ENCODE results near the gene MRPS6.

The MRPS6 gene

DNA sequence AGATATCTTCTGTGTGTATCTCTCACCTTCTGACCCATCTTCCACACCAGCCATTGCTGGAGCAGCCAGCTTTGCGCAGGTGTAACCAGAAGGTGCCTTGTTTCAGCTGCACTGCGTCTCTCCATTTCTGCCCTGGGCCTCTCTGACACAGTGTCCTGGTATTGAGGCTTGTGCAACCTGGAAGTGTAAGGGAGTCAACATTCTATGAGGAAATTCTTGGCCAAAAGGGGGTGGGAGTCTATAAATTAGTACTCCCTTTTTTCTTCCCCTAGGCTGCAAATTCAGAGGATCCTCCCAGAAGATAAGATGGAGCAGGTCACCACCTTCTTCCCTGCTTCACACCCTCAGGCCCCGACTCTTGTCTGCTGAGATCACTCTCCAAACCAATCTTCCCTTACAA, 109.1 kb downstream of the MRPS6 start:
- no peak overlapping the region for H3K4me3 ChIP-seq (ENCODE audit: low read depth, low read length)
- no peaks in the 10 kb centered on the region for H3K36me3 ChIP-seq
- H3K27me3 ChIP-seq (ENCODE audit: insufficient read depth, low read depth, severe bottlenecking), result no peaks in the 10 kb centered on the region
- no peak overlapping the region for H3K27ac ChIP-seq
- TF ChIP-seq, protein P1, sequence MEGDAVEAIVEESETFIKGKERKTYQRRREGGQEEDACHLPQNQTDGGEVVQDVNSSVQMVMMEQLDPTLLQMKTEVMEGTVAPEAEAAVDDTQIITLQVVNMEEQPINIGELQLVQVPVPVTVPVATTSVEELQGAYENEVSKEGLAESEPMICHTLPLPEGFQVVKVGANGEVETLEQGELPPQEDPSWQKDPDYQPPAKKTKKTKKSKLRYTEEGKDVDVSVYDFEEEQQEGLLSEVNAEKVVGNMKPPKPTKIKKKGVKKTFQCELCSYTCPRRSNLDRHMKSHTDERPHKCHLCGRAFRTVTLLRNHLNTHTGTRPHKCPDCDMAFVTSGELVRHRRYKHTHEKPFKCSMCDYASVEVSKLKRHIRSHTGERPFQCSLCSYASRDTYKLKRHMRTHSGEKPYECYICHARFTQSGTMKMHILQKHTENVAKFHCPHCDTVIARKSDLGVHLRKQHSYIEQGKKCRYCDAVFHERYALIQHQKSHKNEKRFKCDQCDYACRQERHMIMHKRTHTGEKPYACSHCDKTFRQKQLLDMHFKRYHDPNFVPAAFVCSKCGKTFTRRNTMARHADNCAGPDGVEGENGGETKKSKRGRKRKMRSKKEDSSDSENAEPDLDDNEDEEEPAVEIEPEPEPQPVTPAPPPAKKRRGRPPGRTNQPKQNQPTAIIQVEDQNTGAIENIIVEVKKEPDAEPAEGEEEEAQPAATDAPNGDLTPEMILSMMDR (IDR thresholded peaks at IDR 0.05; ENCODE audit: low read depth, low read length), result no peak
- DNase-seq, result no peak
- no peaks in the 10 kb centered on the region for H3K9me3 ChIP-seq (ENCODE audit: severe bottlenecking)

DNA sequence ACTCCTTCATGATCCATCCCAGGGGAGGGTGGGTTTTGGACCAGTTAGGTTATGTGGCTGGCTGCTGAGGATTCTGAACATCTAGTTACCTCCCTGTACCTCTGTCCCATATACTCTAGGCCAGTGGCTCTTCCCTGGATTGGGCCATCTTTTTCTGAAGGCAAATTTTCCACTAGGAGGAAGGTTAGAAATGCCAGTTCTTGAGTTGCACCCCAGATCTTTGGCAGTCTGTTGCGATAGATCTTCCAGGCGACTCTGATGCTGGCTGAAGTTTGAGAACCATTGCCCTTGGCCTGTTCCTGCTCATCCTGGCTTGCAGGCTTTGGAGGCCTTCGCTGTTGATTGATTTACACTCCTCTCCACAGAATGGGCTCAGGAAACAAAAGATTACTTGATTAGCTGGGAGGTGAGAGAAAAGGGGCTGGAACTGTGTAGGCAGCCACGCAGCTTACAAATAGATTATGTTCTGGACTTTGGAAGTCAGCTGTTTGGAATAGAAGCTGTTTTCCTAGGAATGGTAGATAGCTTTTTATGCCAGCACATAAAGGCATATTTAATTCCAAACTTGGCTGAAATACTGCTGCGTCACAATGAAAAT, 110.1 kb downstream of the MRPS6 start:
- H3K9me3 ChIP-seq (ENCODE audit: severe bottlenecking), result no peaks in the 10 kb centered on the region
- no peak overlapping the region for H3K27ac ChIP-seq
- H3K27me3 ChIP-seq (ENCODE audit: insufficient read depth, low read depth, severe bottlenecking), result no peaks in the 10 kb centered on the region
- H3K36me3 ChIP-seq, result no peaks in the 10 kb centered on the region
- H3K4me3 ChIP-seq (ENCODE audit: low read depth, low read length), result no peak overlapping the region
- TF ChIP-seq, protein P1 (IDR thresholded peaks at IDR 0.05; ENCODE audit: low read depth, low read length), result no peak
- no peak for DNase-seq

DNA sequence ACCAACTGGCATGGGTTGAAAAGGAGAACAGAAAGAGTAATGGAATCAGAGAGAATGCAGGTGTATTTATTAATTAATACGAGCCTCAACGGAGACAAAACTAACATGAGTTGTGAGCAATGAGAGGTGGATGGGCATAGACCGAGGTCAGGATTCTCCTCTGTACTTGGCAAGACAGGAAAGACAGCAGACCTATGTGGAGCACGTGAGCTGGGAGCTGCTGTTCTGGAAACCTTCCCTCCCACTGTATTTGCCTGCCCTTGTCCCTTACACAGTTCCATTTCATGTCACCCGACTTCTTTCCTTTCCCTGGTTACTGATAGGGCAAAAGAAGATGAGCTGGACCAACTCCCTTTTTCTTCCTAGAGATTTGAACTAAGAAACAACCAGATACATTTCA, 110.9 kb downstream of the MRPS6 start:
- no peak for DNase-seq
- TF ChIP-seq, protein P1 (IDR thresholded peaks at IDR 0.05; ENCODE audit: low read depth, low read length), result no peak
- H3K9me3 ChIP-seq (ENCODE audit: severe bottlenecking), result no peaks in the 10 kb centered on the region
- H3K36me3 ChIP-seq, result no peaks in the 10 kb centered on the region
- no peak overlapping the region for H3K4me3 ChIP-seq (ENCODE audit: low read depth, low read length)
- H3K27ac ChIP-seq, result no peak overlapping the region
- H3K27me3 ChIP-seq (ENCODE audit: insufficient read depth, low read depth, severe bottlenecking), result no peaks in the 10 kb centered on the region

DNA sequence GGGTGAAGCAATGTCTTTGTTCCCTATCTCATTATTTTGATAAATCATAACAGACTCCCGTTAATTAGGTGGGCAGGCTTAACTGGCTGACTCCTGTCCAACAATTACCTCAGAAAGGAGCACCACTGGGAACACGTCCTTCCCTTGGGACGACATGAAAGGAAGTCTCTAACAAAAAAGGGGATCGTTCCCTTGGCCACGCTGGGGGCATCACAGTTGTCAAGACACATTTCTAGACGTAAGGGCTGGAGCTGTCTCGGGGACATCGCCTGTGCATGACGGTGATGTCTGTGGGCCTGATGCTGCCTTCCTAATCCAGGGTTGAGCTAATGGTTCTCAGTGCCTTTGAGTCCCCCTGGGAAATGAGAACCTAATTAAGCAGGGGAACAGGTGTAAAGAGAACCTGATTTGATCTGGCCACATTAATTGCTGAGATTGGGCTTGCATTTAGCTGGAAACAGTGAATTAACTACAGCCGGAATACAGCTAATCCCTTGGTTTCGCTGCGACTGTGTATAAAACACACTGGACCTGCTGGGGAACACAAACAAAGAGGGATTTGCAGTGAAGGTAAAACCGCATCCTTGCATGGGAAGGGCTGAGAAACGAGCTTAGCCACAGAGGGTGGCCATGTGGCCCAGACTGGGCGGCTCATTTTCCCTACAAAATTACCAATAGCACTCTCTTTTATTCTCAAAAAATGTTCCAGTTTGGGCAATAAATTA, 111.8 kb downstream of the MRPS6 start:
- H3K27ac ChIP-seq, result no peak overlapping the region
- no peaks in the 10 kb centered on the region for H3K36me3 ChIP-seq
- no peaks in the 10 kb centered on the region for H3K9me3 ChIP-seq (ENCODE audit: severe bottlenecking)
- DNase-seq, result peak; percentile 56
- H3K4me3 ChIP-seq (ENCODE audit: low read depth, low read length), result no peak overlapping the region
- TF ChIP-seq, protein P1 (IDR thresholded peaks at IDR 0.05; ENCODE audit: low read depth, low read length), result no peak
- peaks cover under 1% of the 10 kb centered on the region for H3K27me3 ChIP-seq (ENCODE audit: insufficient read depth, low read depth, severe bottlenecking)

DNA sequence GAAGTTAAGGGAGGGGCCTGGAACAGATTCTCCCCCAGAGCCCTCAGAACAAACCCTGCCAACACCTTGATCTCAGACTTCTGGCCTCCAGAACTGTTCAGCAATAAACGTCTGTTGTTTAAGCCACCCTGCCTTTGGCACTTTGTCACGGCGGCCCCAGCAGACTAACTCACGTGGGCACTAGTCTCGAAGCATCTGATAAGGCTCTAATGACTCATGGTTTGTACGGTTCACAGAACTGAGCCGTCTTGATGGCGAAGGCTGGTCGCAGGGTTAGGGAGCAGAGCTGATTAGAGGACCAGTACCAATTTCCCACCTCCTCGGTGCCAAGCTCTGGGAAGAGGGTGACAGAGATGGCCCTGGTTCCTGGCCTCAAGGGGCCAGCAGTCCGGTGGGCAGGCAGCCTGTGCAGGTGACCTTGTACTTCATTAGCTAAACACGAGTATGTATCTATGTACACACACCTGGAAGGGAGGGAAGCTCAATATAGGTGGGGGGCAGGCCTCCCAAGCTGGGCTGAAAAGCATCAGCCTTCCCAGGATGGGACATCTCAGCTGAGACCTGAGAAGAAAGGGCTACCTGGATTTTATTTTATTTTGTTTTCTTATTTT, 112.8 kb downstream of the MRPS6 start:
- Histone ChIP-seq H3K9me3 (ENCODE audit: severe bottlenecking) (no peaks in the 10 kb centered on the region), H3K27ac (no peak overlapping the region), H3K27me3 (ENCODE audit: insufficient read depth, low read depth, severe bottlenecking) (peaks cover 3% of the 10 kb centered on the region), H3K36me3 (no peaks in the 10 kb centered on the region), H3K4me3 (ENCODE audit: low read depth, low read length) (no peak overlapping the region)
- TF ChIP-seq, protein P1 (IDR thresholded peaks at IDR 0.05; ENCODE audit: low read depth, low read length), result no peak
- DNase-seq, result no peak
